HAP-1 (cell line): ENCODE results near the gene CFC1.
"Not testable (repeated sequence)": the region's sequence is repeated elsewhere in the genome, so short reads cannot be mapped to it uniquely, and the experiment has no call there.

Experiments used
- DNase-seq, 2 experiments: peaks; one replicate each; pipeline ENCODE4 v3.0.0-alpha.2; 2016 to 2020; ENCODE audit warnings: low spot score in 2 of 2
- H3K27me3 ChIP-seq: fragments of 250-450 bp; sonication (Bioruptor Pico); 2 replicates; pipeline ENCODE4 v1.5.1; 2020; ENCODE audit warnings: low read depth, mild to moderate bottlenecking, moderate library complexity
- H3K36me3 ChIP-seq: fragments of 250-450 bp; sonication (Bioruptor Pico); replicated peaks from 2 replicates; pipeline ENCODE4 v1.5.1; 2020; ENCODE audit warnings: mild to moderate bottlenecking
- H3K4me1 ChIP-seq: fragments of 250-450 bp; sonication (Bioruptor Pico); 2 replicates; pipeline ENCODE4 v1.5.1; 2020; ENCODE audit warnings: mild to moderate bottlenecking
- H3K4me3 ChIP-seq: fragments of 250-450 bp; sonication (Bioruptor Pico); 2 replicates; pipeline ENCODE4 v1.5.1; 2020; ENCODE audit warnings: mild to moderate bottlenecking, moderate library complexity
- H3K9me3 ChIP-seq: fragments of 250-450 bp; sonication (Bioruptor Pico); 2 replicates; pipeline ENCODE4 v1.5.1; 2020; ENCODE audit warnings: mild to moderate bottlenecking, moderate library complexity
- in situ Hi-C: fragments of 300-500 bp; cut with MboI; formaldehyde crosslinking; loops from 3 replicates; pipeline ENCODE4 v1.14.3; 2020; ENCODE audit warnings: low sequenced_read_pairs, inconsistent platforms, mixed read lengths

CFC1 gene

DNA sequence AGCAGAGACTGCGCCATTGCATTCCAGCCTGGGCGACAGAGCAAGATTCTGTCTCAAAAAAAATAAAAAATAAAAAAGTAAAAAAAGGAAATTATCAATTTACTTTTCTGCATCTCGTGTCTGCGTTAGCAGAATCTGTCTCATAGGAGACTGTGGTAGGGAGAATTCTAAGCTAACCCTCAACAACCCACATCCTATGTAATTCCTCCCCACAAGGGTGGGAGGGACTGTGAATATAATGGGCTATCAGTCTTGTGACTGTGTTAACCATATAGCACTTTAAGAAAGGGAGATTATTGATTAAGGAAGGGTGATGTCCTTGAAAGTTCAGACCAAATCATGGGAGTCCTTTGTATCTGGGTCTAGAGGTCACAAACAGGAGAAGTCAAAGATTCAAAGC lies 33.2 kb downstream of the CFC1 start:
- H3K9me3 ChIP-seq, H3K27me3 ChIP-seq, H3K4me3 ChIP-seq, in situ Hi-C loops, DNase-seq, H3K36me3 ChIP-seq, H3K4me1 ChIP-seq: not testable (repeated sequence)

DNA sequence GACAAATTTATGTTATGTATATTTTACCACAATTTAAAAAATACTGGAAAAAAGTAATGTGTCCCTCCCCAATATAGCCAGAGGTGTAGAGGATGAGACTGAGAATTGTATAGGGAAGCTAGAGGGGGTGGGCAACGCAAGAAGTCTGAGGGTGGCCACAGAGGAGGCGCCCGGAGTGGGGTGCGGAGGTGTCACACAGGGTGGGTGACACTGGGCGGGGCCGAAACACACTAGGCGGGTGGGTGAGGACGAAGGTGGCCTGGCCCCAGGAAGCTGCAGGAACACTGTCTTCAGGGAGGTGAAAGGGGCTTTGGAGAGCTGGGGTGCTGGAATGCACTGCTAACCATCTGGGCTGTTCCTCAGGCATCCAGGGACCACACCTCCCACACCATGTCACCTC lies 42.9 kb downstream of the CFC1 start:
- DNase-seq, H3K9me3 ChIP-seq, H3K27me3 ChIP-seq, H3K36me3 ChIP-seq, H3K4me3 ChIP-seq, in situ Hi-C loops, H3K4me1 ChIP-seq: not testable (repeated sequence)

DNA sequence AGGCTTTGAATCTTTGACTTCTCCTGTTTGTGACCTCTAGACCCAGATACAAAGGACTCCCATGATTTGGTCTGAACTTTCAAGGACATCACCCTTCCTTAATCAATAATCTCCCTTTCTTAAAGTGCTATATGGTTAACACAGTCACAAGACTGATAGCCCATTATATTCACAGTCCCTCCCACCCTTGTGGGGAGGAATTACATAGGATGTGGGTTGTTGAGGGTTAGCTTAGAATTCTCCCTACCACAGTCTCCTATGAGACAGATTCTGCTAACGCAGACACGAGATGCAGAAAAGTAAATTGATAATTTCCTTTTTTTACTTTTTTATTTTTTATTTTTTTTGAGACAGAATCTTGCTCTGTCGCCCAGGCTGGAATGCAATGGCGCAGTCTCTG lies 45.2 kb downstream of the CFC1 start:
- in situ Hi-C loops, H3K4me1 ChIP-seq, H3K9me3 ChIP-seq, H3K27me3 ChIP-seq, H3K36me3 ChIP-seq, DNase-seq, H3K4me3 ChIP-seq: not testable (repeated sequence)

DNA sequence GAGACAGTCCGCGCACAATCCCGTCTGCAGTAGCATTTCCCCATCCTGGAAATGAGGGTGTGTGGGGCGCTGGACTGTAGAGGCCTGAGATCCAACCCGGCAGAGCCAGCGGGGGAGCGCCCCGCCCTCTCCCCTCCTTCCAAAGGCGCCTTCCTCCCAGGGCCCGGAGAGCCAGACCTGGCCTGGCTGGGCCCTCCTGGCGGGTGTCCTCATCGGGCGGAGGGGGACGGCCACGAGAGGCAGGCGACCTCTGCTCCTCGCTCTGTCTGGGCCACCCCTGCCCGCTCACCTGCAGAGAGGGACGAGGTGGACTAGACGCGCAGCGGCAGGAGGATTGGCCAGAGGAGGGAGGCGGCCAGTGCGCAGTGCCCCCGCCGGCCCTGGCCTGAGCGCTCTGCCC lies 49.9 kb downstream of the CFC1 start:
- DNase-seq, H3K36me3 ChIP-seq, H3K4me3 ChIP-seq, H3K9me3 ChIP-seq, in situ Hi-C loops, H3K4me1 ChIP-seq, H3K27me3 ChIP-seq: not testable (repeated sequence)

DNA sequence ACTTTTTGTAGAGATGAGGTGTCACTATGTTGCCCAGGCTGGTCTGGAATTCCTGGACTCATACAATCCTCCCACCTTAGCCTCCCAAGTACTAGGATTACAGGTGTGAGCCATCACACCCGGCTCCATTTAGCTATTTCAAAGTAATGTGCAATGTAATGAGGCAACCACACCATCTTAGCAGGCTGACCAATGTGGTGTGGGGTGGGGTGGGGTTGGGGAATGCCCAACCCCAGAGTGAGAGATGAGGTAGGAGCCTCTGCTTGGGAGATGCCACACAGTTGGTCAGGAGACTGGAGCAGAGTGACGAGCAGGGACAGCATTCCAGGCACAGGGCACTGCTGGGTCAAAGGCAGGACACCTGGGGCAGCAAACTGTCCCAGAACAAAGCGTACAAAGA lies 51.0 kb downstream of the CFC1 start:
- H3K27me3 ChIP-seq, H3K4me1 ChIP-seq, H3K36me3 ChIP-seq, in situ Hi-C loops, H3K9me3 ChIP-seq, H3K4me3 ChIP-seq, DNase-seq: not testable (repeated sequence)

DNA sequence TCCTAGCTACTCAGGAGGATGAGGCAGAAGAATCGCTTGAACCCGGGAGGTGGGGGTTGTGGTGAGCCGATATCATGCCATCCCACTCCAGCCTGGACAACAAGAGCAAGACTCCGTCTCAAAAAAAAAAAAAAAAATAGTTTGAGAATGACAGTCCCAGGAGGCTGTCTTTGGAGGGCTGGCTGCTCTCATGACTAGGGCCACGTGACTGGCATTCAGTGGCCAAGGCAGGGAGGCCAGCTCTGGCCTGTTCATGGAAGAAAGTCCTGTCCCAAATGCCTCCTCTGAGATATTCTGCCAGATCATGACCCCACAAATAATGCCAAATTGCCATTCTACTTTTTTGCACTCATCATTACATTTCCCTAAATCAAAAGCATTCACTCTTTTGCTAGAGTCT lies 54.4 kb downstream of the CFC1 start:
- H3K27me3 ChIP-seq, H3K36me3 ChIP-seq, H3K9me3 ChIP-seq, H3K4me1 ChIP-seq, H3K4me3 ChIP-seq, DNase-seq, in situ Hi-C loops: not testable (repeated sequence)

DNA sequence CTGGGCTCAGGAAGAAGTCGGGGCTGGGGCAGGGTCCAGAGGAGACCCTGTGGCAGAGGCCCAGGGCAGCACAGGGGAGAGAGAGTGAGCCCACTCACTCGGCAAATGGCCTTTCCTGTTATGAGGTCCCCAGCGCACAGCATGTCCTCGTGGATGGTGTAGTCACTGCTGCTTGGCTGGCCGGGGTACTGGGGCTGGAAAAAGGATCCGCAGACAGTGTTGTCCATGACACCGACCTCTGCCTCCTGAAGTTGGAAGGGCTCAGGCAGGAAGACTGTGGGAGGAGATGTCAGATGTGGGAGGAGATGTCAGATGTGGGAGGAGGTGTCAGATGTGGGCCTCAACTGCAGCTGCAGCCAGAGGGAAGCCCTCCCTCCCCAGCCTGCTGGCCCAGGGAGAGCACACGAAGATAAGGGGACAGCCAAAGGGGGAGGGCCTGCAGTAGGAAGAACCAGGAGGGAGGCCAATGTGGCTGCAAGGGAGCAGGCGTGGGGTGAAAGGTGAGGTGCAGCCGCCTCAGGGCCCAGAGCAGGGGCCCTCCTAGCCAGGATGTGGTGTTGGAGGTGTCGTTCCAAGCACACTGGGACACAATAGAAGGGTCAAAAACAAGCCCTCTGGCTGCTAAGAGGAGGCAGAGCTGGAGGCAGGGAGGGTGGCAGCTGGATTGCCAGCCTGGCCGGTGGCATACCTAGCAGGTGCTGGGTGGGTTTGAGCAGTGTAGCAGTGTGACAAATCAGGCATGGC lies 55.4 kb downstream of the CFC1 start:
- H3K4me1 ChIP-seq, DNase-seq, H3K4me3 ChIP-seq, in situ Hi-C loops, H3K36me3 ChIP-seq, H3K9me3 ChIP-seq, H3K27me3 ChIP-seq: not testable (repeated sequence)

DNA sequence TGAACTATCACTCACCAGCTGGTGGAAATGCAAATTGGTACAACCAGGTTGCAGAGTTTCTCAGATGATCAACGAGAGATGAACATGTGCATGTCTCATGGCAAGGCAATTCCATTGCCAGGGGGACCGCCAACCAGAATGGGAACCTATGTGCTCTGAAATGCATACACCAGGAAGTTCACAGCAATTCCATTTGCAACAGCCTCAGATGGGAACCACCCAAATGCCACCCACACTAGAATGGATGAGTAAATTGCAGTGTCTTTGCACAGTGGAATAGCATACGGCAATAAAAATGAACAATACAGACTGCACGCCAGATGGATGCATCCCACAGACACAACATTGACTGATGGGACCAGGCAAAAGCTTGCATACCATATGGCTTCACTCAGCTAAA lies 56.6 kb downstream of the CFC1 start:
- in situ Hi-C loops, H3K27me3 ChIP-seq, H3K4me3 ChIP-seq, H3K36me3 ChIP-seq, H3K4me1 ChIP-seq, DNase-seq, H3K9me3 ChIP-seq: not testable (repeated sequence)
